WERI-Rb-1 (cell line): ENCODE measurements around the gene FBXL5.

Source experiments
- DNase-seq: peaks from one replicate; pipeline ENCODE4 v3.0.0-alpha.2; 2020
- H3K27ac ChIP-seq: fragments of 250-450 bp; sonication (Bioruptor Pico); 2 replicates; pipeline ENCODE4 v1.5.1; 2020; ENCODE audit warnings: mild to moderate bottlenecking, moderate library complexity
- H3K27me3 ChIP-seq: fragments of 250-450 bp; sonication (Bioruptor Pico); 2 replicates; pipeline ENCODE4 v1.5.1; 2021; ENCODE audit warnings: mild to moderate bottlenecking, low read depth, moderate library complexity; ENCODE audit not compliant: insufficient read depth, severe bottlenecking
- H3K36me3 ChIP-seq: fragments of 250-450 bp; sonication (Bioruptor Pico); 2 replicates; pipeline ENCODE4 v1.5.1; 2020; ENCODE audit warnings: mild to moderate bottlenecking, moderate library complexity
- H3K4me3 ChIP-seq: 2 replicates; pipeline ENCODE4 v1.5.1; 2011; ENCODE audit warnings: low read depth, mild to moderate bottlenecking, control low read depth, low read length
- H3K9me3 ChIP-seq: fragments of 250-450 bp; sonication (Bioruptor Pico); 2 replicates; pipeline ENCODE4 v1.5.1; 2021; ENCODE audit warnings: mild to moderate bottlenecking, moderate library complexity; ENCODE audit not compliant: severe bottlenecking
- TF ChIP-seq, protein P1 (sequence below): IDR thresholded peaks from 2 replicates; pipeline ENCODE4 v1.5.1; 2011; ENCODE audit warnings: low read depth, mild to moderate bottlenecking, control low read depth, inconsistent platforms, low read length

Gene FBXL5, protein sequence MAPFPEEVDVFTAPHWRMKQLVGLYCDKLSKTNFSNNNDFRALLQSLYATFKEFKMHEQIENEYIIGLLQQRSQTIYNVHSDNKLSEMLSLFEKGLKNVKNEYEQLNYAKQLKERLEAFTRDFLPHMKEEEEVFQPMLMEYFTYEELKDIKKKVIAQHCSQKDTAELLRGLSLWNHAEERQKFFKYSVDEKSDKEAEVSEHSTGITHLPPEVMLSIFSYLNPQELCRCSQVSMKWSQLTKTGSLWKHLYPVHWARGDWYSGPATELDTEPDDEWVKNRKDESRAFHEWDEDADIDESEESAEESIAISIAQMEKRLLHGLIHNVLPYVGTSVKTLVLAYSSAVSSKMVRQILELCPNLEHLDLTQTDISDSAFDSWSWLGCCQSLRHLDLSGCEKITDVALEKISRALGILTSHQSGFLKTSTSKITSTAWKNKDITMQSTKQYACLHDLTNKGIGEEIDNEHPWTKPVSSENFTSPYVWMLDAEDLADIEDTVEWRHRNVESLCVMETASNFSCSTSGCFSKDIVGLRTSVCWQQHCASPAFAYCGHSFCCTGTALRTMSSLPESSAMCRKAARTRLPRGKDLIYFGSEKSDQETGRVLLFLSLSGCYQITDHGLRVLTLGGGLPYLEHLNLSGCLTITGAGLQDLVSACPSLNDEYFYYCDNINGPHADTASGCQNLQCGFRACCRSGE

DNA sequence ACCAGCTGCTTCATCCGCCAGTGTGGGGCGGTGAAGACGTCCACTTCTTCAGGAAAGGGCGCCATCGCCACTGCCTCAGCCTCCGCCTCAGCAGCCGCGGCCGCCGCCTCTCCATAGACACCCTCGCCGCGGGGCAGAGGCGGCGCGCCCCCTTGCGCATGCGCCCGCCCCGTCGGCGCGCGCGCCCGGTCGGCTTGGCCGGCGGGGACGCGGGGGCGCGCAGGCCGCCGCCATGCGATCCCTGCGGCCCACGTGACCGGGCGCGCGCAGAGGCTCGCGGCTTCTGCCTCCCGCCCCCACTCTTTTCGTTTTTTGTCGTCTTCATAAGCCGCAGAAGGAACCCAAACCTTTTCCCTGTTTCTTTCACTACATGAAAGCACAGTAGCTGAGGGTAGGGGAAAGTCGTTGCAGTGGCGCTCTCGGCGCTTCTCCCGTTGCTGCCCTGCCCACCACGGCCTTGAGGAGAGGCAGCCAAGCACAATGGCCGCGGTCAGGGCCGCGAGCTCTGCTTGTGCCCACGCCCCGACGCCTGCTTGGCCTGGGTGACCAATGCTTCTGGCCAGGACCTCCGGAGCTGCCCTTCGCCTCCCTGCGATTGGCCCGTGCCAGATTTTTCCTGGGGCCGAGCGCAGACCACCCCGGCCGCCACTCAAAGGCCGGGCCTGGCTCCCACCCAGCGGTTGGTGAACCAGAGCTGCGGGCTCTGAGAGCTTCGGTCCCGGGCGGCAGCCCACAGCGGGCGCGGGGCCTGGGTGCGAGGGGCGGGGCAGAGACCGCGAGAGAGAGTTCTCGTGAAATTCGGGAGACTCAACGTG, at the start of gene FBXL5:
Gene FBXL5, minus strand, starts transcription at position 135 of the 815 bp plus-strand sequence. Its CDS starts 70 bp downstream, at position 65.
- Histone ChIP-seq H3K27me3 (no peaks in the 10 kb centered on the region), H3K36me3 (no peaks in the 10 kb centered on the region), H3K27ac (peak within 1 kb of the TSS; percentile 100), H3K4me3 (peak within 1 kb of the TSS; percentile 79), H3K9me3 (no peaks in the 10 kb centered on the region)
- DNase-seq, result peak; percentile 80
- TF ChIP-seq, protein P1, sequence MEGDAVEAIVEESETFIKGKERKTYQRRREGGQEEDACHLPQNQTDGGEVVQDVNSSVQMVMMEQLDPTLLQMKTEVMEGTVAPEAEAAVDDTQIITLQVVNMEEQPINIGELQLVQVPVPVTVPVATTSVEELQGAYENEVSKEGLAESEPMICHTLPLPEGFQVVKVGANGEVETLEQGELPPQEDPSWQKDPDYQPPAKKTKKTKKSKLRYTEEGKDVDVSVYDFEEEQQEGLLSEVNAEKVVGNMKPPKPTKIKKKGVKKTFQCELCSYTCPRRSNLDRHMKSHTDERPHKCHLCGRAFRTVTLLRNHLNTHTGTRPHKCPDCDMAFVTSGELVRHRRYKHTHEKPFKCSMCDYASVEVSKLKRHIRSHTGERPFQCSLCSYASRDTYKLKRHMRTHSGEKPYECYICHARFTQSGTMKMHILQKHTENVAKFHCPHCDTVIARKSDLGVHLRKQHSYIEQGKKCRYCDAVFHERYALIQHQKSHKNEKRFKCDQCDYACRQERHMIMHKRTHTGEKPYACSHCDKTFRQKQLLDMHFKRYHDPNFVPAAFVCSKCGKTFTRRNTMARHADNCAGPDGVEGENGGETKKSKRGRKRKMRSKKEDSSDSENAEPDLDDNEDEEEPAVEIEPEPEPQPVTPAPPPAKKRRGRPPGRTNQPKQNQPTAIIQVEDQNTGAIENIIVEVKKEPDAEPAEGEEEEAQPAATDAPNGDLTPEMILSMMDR, result no peak

DNA sequence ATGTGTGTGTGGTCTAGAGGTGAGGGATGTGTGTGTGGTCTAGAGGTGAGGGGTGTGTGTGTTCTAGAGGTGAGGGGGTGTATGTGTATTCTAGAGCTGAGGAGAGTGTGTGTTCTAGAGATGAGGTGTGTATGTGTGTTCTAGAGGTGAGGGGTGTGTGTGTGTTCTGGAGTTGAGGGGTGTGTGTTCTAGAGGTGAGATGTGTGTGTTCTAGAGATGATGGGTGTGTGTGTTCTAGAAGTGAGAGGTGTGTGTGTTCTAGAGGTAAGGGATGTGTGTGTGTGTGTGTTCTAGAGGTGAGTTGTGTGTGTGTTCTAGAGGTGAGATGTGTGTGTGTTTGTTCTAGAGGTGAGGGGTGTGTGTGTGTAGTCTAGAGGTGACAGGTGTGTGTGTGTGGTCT, 49.0 kb upstream of the FBXL5 start:
- no peaks in the 10 kb centered on the region for H3K9me3 ChIP-seq
- no peaks in the 10 kb centered on the region for H3K36me3 ChIP-seq
- no peak overlapping the region for H3K4me3 ChIP-seq
- no peaks in the 10 kb centered on the region for H3K27me3 ChIP-seq
- no peak overlapping the region for H3K27ac ChIP-seq
- TF ChIP-seq, protein P1, result no peak
- no peak for DNase-seq

DNA sequence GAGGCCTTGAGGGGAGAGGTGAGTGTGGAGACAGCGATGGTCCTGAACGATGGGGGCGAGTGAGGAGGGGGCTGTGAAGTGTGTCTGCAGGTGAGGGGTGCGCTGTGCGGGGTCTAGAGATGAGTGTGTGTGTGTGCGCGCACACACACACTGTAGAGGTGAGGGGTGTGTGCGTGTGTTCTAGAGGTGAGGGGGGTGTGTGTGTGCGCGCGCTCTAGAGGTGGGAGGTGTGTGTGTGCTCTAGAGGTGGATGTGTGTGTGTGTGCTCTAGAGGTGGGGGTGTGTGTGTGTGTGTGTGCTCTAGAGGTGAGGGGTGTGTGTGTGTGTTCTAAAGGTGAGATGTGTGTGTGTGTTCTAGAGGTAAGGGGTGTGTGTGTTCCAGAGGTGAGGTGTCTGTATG, 48.3 kb upstream of the FBXL5 start:
- Histone ChIP-seq H3K36me3 (no peaks in the 10 kb centered on the region), H3K27me3 (no peaks in the 10 kb centered on the region), H3K4me3 (no peak overlapping the region), H3K27ac (no peak overlapping the region), H3K9me3 (no peaks in the 10 kb centered on the region)
- TF ChIP-seq, protein P1, result no peak
- DNase-seq, result no peak

DNA sequence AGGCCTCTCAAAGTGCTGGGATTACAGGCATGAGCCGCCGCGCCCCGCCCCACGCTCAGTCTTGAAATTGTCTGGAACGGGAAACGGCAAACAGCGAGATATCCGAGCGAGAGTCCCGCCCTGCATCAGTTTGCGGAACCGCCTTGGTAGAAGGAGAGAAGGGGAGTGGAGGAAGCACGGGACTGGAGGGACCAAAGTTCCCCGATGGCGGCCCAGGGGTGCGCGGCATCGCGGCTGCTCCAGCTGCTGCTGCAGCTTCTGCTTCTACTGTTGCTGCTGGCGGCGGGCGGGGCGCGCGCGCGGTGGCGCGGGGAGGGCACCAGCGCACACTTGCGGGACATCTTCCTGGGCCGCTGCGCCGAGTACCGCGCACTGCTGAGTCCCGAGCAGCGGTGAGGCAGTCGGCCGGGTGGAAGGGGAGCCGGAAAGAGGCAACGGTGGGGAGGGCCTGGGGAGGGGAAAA, 47.8 kb upstream of the FBXL5 start, which contains the start of gene BST1:
Gene BST1, plus strand, starts transcription at position 125 of the 463 bp plus-strand sequence. Its CDS starts 80 bp downstream, at position 205.
- no peak within 1 kb of the TSS for H3K27ac ChIP-seq
- H3K36me3 ChIP-seq, result no peaks in the 10 kb centered on the region
- TF ChIP-seq, protein P1, result no peak
- H3K27me3 ChIP-seq, result no peaks in the 10 kb centered on the region
- DNase-seq, result no peak
- H3K4me3 ChIP-seq, result no peak within 1 kb of the TSS
- no peaks in the 10 kb centered on the region for H3K9me3 ChIP-seq

DNA sequence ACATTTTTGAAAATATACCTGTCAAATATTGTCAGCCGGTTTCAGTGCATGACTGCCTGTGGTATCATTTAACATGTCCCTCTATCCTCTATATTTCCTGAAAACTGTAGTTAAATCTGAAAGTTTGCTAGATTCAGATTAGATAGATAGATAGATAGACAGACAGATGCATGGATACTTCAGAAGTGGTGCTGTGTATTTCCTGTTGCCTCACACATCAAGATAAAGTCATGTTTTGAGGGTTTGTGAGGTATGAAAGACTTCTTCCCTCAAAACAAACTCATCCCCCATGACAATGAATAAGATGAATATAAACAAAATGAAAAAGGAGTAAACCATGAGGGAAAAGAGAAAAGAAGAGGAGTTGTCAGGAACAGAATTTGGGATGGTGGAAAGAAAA, 41.7 kb upstream of the FBXL5 start:
- Histone ChIP-seq H3K4me3 (no peak overlapping the region), H3K9me3 (peaks cover 6% of the 10 kb centered on the region), H3K36me3 (no peaks in the 10 kb centered on the region), H3K27ac (no peak overlapping the region), H3K27me3 (no peaks in the 10 kb centered on the region)
- DNase-seq, result no peak
- TF ChIP-seq, protein P1, result no peak
